ENCODE results near the gene NXPH3.

Gene NXPH3

DNA sequence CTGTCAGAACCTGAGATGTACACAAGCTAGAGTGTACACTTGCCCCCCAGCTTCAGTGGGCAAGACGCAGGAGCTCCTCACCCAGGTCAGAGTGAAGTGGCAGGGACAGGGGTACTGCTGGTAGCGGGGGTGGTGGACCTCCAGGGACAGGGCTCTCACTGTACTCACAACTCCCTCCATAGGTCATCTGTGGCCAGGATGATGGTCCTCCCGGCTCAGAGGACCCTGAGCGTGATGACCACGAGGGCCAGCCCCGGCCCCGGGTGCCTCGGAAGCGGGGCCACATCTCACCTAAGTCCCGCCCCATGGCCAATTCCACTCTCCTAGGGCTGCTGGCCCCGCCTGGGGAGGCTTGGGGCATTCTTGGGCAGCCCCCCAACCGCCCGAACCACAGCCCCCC lies 2.7 kb downstream of the NXPH3 start:
- no peak overlapping the region for H2AFZ ChIP-seq (ENCODE audit: low read length)
- no peak for TF ChIP-seq EZH2phosphoT487 (IDR thresholded peaks at IDR 0.05; ENCODE audit: borderline replicate concordance)
- TF ChIP-seq, protein P1, sequence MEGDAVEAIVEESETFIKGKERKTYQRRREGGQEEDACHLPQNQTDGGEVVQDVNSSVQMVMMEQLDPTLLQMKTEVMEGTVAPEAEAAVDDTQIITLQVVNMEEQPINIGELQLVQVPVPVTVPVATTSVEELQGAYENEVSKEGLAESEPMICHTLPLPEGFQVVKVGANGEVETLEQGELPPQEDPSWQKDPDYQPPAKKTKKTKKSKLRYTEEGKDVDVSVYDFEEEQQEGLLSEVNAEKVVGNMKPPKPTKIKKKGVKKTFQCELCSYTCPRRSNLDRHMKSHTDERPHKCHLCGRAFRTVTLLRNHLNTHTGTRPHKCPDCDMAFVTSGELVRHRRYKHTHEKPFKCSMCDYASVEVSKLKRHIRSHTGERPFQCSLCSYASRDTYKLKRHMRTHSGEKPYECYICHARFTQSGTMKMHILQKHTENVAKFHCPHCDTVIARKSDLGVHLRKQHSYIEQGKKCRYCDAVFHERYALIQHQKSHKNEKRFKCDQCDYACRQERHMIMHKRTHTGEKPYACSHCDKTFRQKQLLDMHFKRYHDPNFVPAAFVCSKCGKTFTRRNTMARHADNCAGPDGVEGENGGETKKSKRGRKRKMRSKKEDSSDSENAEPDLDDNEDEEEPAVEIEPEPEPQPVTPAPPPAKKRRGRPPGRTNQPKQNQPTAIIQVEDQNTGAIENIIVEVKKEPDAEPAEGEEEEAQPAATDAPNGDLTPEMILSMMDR (conservative IDR thresholded peaks at IDR 0.05; ENCODE audit: low read length) = no peak
- H3K4me1 ChIP-seq (ENCODE audit: insufficient read depth, low read length, poor library complexity, severe bottlenecking) = no peaks in the 10 kb centered on the region
- no peaks in the 10 kb centered on the region for H3K9me3 ChIP-seq (ENCODE audit: insufficient read depth, low read depth, low read length)
- no peaks in the 10 kb centered on the region for H3F3A ChIP-seq (ENCODE audit: low read depth)
- no peaks in the 10 kb centered on the region for H3K36me3 ChIP-seq (ENCODE audit: insufficient read depth, low read length)
- H3K9ac ChIP-seq (ENCODE audit: low read depth, low read length, poor library complexity, severe bottlenecking) = no peak overlapping the region
- H3K4me2 ChIP-seq (ENCODE audit: low read depth, low read length, poor library complexity, severe bottlenecking) = no peak overlapping the region
- no peaks in the 10 kb centered on the region for H3K27me3 ChIP-seq (ENCODE audit: insufficient read depth, low read length, poor library complexity, severe bottlenecking)
- no peaks in the 10 kb centered on the region for H3K9me2 ChIP-seq (replicated peaks; ENCODE audit: low read depth, low read length)
- no peaks in the 10 kb centered on the region for H4K20me1 ChIP-seq (ENCODE audit: insufficient read depth, low read length, poor library complexity, severe bottlenecking)
- no peak overlapping the region for H3K4me3 ChIP-seq (ENCODE audit: low read length, poor library complexity, severe bottlenecking)
- H3K79me2 ChIP-seq (ENCODE audit: insufficient read depth, low read length) = no peaks in the 10 kb centered on the region

DNA sequence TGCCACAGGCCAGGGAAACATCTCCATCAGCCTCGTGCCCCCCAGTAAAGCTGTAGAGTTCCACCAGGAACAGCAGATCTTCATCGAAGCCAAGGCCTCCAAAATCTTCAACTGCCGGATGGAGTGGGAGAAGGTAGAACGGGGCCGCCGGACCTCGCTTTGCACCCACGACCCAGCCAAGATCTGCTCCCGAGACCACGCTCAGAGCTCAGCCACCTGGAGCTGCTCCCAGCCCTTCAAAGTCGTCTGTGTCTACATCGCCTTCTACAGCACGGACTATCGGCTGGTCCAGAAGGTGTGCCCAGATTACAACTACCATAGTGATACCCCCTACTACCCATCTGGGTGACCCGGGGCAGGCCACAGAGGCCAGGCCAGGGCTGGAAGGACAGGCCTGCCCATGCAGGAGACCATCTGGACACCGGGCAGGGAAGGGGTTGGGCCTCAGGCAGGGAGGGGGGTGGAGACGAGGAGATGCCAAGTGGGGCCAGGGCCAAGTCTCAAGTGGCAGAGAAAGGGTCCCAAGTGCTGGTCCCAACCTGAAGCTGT lies 3.4 kb downstream of the NXPH3 start:
- TF ChIP-seq, protein P1 (conservative IDR thresholded peaks at IDR 0.05; ENCODE audit: low read length) = no peak
- no peak for TF ChIP-seq EZH2phosphoT487 (IDR thresholded peaks at IDR 0.05; ENCODE audit: borderline replicate concordance)
- no peaks in the 10 kb centered on the region for H3K4me1 ChIP-seq (ENCODE audit: insufficient read depth, low read length, poor library complexity, severe bottlenecking)
- H3K9me2 ChIP-seq (replicated peaks; ENCODE audit: low read depth, low read length) = no peaks in the 10 kb centered on the region
- H2AFZ ChIP-seq (ENCODE audit: low read length) = no peak overlapping the region
- no peaks in the 10 kb centered on the region for H3K9me3 ChIP-seq (ENCODE audit: insufficient read depth, low read depth, low read length)
- no peaks in the 10 kb centered on the region for H3K36me3 ChIP-seq (ENCODE audit: insufficient read depth, low read length)
- no peak overlapping the region for H3K4me3 ChIP-seq (ENCODE audit: low read length, poor library complexity, severe bottlenecking)
- no peaks in the 10 kb centered on the region for H3F3A ChIP-seq (ENCODE audit: low read depth)
- no peaks in the 10 kb centered on the region for H3K27me3 ChIP-seq (ENCODE audit: insufficient read depth, low read length, poor library complexity, severe bottlenecking)
- H3K9ac ChIP-seq (ENCODE audit: low read depth, low read length, poor library complexity, severe bottlenecking) = no peak overlapping the region
- no peaks in the 10 kb centered on the region for H3K79me2 ChIP-seq (ENCODE audit: insufficient read depth, low read length)
- no peaks in the 10 kb centered on the region for H4K20me1 ChIP-seq (ENCODE audit: insufficient read depth, low read length, poor library complexity, severe bottlenecking)
- H3K4me2 ChIP-seq (ENCODE audit: low read depth, low read length, poor library complexity, severe bottlenecking) = no peak overlapping the region

GRCh38 chr17:49579522-49579921 lies 3.9 kb downstream of the NXPH3 start:
- Histone ChIP-seq H2AFZ (ENCODE audit: low read length) (no peak overlapping the region), H3K9me2 (replicated peaks; ENCODE audit: low read depth, low read length) (no peaks in the 10 kb centered on the region), H4K20me1 (ENCODE audit: insufficient read depth, low read length, poor library complexity, severe bottlenecking) (no peaks in the 10 kb centered on the region), H3K27me3 (ENCODE audit: insufficient read depth, low read length, poor library complexity, severe bottlenecking) (no peaks in the 10 kb centered on the region), H3K4me1 (ENCODE audit: insufficient read depth, low read length, poor library complexity, severe bottlenecking) (no peaks in the 10 kb centered on the region), H3K9ac (ENCODE audit: low read depth, low read length, poor library complexity, severe bottlenecking) (no peak overlapping the region), H3K4me3 (ENCODE audit: low read length, poor library complexity, severe bottlenecking) (no peak overlapping the region), H3K9me3 (ENCODE audit: insufficient read depth, low read depth, low read length) (no peaks in the 10 kb centered on the region), H3K36me3 (ENCODE audit: insufficient read depth, low read length) (no peaks in the 10 kb centered on the region), H3F3A (ENCODE audit: low read depth) (no peaks in the 10 kb centered on the region), H3K79me2 (ENCODE audit: insufficient read depth, low read length) (no peaks in the 10 kb centered on the region), H3K4me2 (ENCODE audit: low read depth, low read length, poor library complexity, severe bottlenecking) (no peak overlapping the region)
- TF ChIP-seq, protein P1 (conservative IDR thresholded peaks at IDR 0.05; ENCODE audit: low read length) = no peak
- TF ChIP-seq EZH2phosphoT487 (IDR thresholded peaks at IDR 0.05; ENCODE audit: borderline replicate concordance) = no peak

Data from Loucy (cell line).